HG02970 (cell line): ENCODE measurements around the gene TEX9.
A peak's percentile ranks its signal among the peaks of the same experiment; 100 is the strongest.

Source experiments
- ATAC-seq: cut with Tn5 transposase; IDR thresholded peaks from one replicate; pipeline ENCODE4 v1.9.1; 2021; ENCODE audit warnings: mild to moderate bottlenecking, moderate library complexity, moderate number of reproducible peaks; ENCODE audit not compliant: unreplicated experiment, low FRiP score

Gene TEX9

GRCh38 chr15:56432304-56432703, 67.1 kb downstream of the TEX9 start:
- ATAC-seq, result no peak

GRCh38 chr15:56440214-56440770, 75.1 kb downstream of the TEX9 start:
- no peak for ATAC-seq

- ATAC-seq, result no peak
Measured at GRCh38 chr15:56442354-56442753, 77.1 kb downstream of the TEX9 start.

- ATAC-seq, result no peak
Measured at GRCh38 chr15:56445746-56446145, 80.5 kb downstream of the TEX9 start.

- ATAC-seq, result no peak
Measured at GRCh38 chr15:56454836-56455235, 89.6 kb downstream of the TEX9 start.

GRCh38 chr15:56456229-56456628, 91.0 kb downstream of the TEX9 start:
- ATAC-seq, result no peak

- ATAC-seq, result no peak
Measured at GRCh38 chr15:56459096-56459495, 93.9 kb downstream of the TEX9 start.

- no peak for ATAC-seq
Measured at GRCh38 chr15:56460071-56460470, 94.8 kb downstream of the TEX9 start.

- no peak for ATAC-seq
Measured at GRCh38 chr15:56460947-56461346, 95.7 kb downstream of the TEX9 start.

- peak; percentile 98 for ATAC-seq
Measured at GRCh38 chr15:56464893-56465520, 99.8 kb downstream of the TEX9 start, which contains the start of gene MNS1. TSS of gene MNS1 (minus strand) at chr15:56465137. CDS start at chr15:56464972, 165 bp downstream.

GRCh38 chr15:56467616-56468015, 102.4 kb downstream of the TEX9 start:
- ATAC-seq, result no peak

- ATAC-seq, result peak; percentile 41
Measured at GRCh38 chr15:56468401-56468800, 103.2 kb downstream of the TEX9 start.

GRCh38 chr15:56469483-56469882, 104.3 kb downstream of the TEX9 start:
- no peak for ATAC-seq

- no peak for ATAC-seq
Measured at GRCh38 chr15:56471440-56472069, 106.3 kb downstream of the TEX9 start.

- ATAC-seq, result no peak
Measured at GRCh38 chr15:56472278-56472677, 107.1 kb downstream of the TEX9 start.

- no peak for ATAC-seq
Measured at GRCh38 chr15:56473017-56473416, 107.8 kb downstream of the TEX9 start.

GRCh38 chr15:56475351-56475750, 110.1 kb downstream of the TEX9 start:
- no peak for ATAC-seq
